HL-60/S4 treated with retinoic acid at 250 ng/mL for 4 days and 3 days (cell line): ENCODE results near the gene WDR76.
"Not testable (repeated sequence)": the region's sequence is repeated elsewhere in the genome, so short reads cannot be mapped to it uniquely, and the experiment has no call there.

Experiments used
- in situ Hi-C: fragments of 300-500 bp; cut with MboI; formaldehyde crosslinking; loops from 2 replicates; pipeline ENCODE4 v1.7.0; 2022; ENCODE audit warnings: low sequenced_read_pairs

The WDR76 gene

DNA sequence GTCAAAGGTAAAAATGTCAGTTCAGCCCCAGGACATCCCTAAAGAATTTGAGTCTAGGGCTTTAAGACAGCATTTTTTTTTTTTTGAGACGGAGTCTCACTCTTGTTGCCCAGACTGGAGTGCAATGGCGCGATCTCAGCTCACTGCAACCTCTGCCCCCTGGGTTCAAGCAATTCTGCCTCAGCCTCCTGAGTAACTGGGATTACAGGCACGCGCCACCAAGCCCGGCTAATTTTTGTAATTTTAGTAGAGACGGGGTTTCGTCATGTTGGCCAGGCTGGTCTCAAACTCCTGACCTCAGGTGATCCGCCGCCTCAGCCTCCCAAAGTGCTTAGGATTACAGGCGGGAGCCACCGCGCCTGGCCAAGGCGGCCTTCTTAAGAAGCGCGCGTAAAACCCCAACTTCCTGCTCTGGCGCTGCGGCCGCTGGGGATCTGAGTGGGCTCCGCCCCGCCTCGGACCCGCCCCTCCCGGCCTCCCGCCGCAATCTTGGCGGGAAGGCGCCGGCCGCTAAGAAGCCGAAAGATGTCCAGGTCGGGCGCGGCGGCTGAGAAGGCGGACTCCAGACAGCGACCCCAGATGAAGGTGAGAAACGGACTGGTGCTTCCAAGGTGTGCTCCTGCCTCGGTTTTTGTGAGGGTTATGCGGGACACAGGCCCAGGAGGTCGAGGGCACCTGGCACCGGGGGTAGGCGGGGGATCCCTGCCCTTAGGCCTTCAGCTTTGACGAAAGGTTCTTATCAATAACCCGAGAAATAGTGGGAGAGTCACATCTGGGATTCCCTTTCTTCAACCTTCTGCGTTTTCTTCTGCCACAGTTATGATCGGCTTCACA, at the start of gene WDR76:
TSS of gene WDR76 (plus strand) at position 495 of the 834 bp plus-strand sequence. CDS start at position 526, 31 bp downstream.
- in situ Hi-C loops: no loop called here

DNA sequence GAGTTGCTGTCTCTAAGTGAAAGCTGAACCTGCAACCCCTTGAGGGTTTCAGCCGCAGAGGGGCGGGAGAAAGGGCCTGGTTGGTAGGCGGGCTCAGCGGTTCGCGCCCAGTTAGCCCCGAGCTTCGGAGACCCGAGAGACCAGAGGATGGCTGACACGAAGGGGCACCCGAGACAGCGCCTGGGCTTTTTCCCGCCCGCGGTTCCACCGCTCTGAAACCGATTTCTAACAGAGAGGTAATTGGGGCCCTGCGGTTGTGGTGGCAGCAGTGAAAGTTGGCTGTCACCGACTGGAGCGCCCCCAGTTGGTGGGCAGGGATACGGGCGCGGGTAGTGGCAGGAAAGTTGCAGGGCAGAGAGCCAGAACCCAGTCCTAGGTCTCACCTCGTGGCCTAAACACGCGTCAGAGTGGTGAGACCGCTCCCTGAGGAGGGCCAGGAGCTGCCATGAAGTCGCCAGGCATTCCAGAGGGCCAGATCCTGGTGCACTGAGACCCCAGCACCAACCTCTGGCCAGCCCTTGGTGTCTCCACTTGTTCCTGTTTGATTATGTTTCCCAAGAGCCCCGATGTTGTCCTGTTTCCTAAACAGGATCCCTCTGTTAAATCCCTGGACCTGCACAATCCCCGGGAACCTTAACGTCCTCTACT, 49.4 kb upstream of the WDR76 start:
- in situ Hi-C loops: no loop called here

DNA sequence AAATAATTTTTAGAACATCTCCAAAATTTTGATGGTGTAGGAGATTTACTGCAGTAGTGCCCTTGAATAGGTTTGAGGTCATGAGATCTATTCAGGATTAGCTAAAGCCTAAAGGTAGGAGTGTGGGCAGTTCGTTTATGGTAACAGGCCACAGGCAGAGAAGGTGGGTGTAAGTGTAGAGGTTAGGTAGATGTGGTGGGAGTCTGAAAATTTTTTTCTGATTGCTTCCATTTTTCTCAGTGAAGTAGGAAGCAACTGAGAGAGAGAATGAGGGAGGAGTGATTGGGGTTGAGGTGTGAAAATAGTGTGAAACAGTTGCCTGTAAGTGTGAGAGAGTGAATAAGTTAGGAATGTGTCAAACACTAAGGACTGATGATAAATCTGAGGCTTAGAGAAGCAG, 47.8 kb upstream of the WDR76 start:
- in situ Hi-C loops: no loop called here

DNA sequence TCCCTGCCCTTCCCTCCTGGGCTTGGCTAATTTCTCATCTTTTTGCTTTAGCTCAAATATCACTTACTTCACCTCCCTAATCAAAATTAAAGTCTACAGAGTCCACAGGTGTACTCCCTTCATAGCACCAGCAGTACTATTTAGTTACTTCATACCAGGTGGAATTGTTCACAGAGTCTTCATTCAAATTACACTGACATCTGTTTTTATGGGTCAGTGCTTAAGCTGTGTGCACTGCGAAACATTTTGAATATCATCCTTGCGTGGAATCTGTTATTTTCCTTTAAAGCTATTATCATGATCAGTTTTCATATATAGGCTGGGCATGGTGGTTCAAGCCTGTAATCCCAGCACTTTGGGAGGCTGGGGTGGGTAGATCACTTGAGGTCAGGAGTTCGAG, 37.4 kb upstream of the WDR76 start:
- in situ Hi-C loops: no loop called here

DNA sequence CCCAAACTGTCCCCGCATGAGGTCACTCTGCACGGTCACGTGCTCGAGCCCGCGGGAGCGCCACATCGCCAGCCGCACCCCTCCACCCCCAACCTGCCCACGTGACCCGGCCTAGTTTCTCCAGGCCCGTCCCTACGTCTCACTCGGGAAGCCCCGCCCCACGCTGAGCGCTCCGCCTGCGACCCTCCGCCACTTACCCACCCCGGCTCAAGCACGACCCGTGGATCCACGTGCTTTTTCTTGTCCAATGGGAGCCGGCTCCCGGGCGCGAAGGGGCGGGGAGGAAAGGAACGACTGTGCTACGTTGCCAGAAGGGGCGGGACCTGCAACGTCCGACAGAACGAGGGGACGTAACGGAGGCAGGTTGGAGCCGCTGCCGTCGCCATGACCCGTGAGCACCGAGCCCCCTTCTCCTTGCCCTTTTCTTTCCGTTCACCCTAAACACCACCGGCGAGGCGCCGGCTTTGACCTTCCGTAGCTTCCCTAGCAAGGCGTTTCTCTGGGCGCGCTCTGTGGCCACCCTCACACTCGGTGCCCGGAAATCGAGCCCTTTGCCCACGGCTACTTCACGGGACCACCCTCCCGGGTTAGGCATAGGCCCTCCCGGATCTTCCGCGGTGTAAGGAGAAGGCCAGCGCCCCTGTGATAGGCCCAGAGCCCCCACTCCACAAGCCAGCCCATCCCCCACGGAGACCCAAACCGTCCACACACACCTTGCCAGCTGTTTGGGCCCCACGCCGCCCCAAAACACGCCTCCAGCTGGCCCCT, 34.6 kb upstream of the WDR76 start, which contains the start of gene SERF2:
TSS of gene SERF2 (plus strand) at position 328 of the 768 bp plus-strand sequence. CDS start at position 385, 57 bp downstream.
- in situ Hi-C loops: no loop called here

DNA sequence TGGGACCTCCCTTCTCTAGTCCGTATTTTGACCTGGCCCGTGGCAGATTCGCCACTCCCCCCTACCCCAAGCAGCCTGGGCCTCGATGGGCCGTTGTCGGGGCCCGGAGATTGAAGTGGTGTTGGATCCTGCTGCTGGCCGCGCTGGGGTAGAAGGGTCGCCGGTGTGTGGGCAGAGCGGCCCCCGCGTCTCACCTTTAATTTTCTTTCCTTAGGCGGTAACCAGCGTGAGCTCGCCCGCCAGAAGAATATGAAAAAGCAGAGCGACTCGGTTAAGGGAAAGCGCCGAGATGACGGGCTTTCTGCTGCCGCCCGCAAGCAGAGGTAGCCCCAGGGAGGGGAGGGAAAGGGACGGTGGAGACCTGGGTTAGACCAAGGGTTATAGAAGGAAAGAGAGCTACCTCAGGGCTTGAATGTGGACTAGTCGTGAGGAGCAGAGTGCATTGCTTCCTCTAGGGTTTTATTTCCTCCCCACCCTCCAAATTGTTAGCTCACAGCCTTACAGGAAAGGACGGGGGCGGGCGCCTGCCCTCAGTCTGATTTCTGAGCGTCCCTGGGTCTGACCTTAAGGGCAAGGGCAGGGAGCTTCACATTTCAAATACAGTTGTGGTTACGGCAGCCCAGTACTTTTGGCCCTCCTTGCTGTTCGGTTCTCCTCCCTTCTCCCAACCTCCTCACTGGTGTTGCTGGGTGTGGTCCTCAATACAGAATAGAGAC, 33.9 kb upstream of the WDR76 start:
- in situ Hi-C loops: no loop called here

DNA sequence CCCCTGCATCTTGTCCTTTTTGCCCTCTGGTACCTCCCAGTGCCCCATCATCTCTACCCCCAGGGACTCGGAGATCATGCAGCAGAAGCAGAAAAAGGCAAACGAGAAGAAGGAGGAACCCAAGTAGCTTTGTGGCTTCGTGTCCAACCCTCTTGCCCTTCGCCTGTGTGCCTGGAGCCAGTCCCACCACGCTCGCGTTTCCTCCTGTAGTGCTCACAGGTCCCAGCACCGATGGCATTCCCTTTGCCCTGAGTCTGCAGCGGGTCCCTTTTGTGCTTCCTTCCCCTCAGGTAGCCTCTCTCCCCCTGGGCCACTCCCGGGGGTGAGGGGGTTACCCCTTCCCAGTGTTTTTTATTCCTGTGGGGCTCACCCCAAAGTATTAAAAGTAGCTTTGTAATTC, 33.2 kb upstream of the WDR76 start:
- in situ Hi-C loops: no loop called here

DNA sequence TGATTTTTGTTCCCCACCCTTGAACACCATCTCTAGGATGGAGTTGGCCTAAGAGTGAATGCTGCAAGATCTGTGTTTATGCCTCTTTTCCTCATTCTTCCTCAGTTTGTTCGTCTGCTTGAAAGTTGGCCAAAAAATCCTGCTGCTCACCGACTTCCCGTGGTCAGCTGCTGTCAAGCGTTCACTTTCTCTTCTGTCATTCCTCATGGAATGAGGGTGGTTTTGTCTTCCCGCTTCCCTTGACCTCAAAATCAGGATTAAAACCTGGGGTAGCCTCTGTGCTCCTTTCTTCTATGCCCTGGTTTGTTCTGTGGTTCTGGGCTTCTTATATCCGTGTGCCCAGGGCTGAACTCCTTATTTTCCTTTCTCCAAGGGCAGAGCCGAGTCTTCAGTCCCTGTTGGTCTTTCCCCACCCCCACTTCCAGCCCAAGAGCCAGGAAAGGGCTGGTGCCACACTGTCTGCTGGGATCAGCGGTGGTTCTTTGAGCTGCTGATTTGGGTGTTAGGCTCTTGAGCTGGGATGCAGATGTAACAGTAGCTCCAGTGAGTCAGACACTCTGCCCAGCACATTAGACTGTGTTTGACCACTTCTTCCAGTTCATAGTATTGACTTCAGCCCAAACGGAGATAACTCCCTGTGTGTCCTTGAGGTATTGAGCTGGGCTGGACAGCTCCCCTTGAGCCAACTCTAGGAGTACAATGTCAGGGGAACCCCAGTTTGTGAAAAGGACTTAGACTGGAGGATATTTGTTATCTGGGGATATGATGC, 32.3 kb upstream of the WDR76 start:
- in situ Hi-C loops: no loop called here

DNA sequence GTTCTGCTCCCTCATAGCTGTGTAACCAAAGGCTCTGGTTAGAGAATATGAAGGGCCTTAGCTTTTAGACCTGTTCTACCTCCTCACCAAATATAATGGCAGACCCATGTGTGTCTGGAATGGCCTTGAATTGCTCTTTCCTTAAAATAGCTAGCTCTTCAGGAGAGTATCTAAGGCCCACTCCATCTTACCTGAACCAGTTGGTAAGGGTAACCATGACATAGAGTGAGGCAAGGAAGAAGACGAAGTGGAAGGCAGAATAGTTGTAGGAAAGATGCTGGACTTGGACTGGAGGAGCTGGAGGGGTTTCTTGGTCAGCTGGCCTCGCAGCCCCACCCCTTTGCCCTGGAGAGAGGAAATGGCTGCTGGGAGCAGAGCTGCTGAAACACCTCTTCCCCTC, 31.6 kb upstream of the WDR76 start:
- in situ Hi-C loops: no loop called here

DNA sequence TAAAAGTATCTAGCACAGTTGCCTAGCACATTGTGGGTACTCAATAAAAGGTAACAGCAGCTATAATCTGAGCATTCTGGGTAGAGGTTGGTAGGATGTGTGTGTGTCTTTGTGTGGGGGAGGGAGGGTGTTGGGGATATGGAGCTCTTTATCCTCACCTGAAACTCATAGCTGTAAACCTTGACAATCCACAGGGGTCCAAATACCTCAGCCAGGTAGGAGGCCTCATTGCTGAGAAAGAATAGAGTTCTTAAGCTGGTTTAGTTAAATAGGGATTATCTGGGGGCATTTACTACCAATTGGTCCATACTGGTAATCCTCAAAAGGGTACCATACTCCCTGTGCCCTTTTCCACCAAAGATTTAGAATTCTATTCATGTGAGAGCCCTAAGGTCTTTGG, 30.8 kb upstream of the WDR76 start:
- in situ Hi-C loops: no loop called here

DNA sequence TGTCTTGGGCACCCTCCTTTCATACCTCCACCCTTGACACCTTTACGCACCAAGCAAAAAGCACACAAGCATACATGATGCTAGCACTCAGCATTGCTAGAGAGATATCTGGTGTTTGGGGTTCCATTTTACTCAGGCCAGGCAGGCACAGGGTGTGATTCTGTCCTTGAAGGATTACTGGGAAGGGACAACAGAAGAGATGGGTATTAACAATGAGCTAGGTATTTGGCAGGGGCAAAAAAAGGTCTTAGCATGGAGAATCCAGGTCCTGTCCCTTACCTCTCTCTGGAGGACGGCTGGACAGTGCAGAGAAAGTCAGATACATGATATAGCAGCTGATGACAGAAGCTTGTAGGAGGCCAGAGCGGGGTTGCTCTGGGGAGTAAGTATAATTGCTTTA, 30.2 kb upstream of the WDR76 start:
- in situ Hi-C loops: no loop called here

DNA sequence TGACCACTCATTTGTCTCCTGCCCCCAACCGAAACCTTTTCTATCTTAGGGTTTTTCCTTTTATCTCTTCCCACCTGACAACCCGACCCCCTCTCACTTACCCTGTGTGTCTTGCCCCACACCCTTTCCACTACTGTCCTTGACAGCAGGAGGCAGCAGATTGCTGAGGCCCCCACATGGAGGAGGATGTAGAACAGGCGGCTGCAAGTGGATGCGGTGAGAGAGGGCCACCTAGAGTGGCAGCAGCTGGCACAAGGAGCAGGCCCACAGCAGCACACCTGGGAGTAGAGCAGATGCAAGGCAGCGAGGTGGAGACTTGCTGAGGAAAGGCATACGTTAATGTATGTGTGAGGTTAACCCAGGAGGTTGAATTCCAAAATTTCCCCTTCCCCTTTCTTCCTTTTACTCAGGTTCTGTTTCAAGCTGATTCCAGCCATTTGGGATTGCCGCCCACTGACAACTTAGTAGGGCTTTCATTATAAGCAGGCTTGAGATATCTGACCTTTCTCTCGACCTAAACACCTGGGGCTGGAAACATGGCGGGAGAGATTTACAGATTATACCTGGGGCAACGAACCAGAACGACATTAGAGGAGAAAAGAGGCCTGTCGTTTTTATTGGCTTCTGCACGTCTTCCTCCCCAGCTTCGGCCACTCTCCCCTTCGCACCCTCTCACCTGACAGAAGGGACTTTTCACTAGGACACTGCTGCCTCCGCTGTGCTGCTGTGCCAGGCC, 27.4 kb upstream of the WDR76 start:
- in situ Hi-C loops: no loop called here

DNA sequence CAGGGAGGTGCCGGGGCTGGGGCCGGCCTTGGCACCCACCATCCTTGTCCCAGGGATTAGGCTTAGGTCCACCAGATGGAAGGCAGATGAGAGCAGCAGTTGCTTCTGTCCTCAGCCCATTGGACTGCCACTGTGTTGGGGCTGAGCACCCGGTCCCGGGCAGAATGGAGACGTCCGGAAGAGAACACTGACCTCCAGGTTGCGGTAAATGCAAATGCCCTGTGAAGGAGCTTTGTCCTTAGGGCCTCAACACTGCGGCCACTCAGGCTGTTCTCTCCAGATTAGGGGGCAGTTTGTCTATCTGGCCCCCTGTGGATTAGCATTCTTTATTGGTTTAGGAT, 26.9 kb upstream of the WDR76 start, which contains the start of gene SERINC4:
TSS of gene SERINC4 (minus strand) at position 276 of the 341 bp plus-strand sequence. CDS start at position 42, 234 bp downstream.
- in situ Hi-C loops: no loop called here

DNA sequence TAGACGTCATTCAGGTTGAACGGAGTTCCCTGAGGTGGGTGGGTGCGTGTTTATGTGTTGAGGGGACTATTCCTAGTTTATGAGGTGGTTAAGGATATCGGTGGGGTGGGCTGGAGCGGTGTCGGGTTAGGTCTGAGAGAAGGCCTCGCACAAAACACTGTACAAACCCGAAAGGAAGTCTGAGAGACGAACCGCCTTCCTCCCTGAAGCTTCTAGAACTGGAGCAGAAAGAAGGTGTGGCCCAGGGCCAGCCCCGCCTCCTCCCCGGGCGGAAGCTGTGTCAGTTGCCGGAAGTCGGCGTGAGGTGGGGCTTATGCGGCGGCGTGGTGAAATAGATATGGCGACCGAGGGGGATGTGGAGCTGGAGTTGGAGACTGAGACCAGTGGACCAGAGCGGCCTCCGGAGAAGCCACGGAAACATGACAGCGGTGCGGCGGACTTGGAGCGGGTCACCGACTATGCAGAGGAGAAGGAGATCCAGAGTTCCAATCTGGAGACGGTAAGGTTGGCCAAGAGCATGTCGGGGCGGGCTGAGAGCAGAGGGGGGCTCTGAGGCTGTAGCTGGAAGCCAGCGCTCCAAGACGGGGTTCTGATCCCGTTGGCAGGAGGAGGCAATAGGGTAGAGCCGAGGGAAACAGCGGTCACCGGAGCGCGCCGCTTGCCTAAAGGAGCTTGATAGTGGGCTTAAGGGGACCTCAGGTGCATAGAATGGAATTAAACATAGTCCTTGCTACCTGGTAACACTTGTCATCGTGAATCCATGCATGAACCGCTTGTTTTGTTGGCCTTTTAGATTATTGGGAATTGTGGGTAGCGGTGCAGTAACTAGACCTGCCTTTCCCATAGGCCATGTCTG, 26.3 kb upstream of the WDR76 start, which contains the start of gene HYPK:
TSS of gene HYPK (plus strand) at position 314 of the 856 bp plus-strand sequence. CDS start at position 338, 24 bp downstream.
- in situ Hi-C loops: no loop called here

DNA sequence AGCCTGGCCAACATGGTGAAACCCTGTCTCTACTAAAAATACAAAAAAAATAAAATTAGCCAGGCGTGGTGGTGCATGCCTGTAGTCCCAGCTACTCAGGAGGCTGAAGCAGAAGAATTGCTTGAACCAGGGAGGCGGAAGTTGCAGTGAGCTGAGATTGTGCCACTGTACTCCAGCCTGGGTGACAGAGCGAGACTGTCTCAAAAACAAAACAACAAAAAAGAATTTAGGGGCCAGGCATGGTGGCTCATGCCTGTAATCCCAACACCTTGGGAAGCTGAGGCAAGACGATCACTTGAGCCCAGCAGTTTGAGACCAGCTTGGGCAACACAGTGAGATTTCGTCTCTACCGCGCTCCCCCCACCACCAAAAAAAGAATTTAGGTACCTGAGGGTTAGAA, 24.1 kb upstream of the WDR76 start:
- in situ Hi-C loops: not testable (repeated sequence)

DNA sequence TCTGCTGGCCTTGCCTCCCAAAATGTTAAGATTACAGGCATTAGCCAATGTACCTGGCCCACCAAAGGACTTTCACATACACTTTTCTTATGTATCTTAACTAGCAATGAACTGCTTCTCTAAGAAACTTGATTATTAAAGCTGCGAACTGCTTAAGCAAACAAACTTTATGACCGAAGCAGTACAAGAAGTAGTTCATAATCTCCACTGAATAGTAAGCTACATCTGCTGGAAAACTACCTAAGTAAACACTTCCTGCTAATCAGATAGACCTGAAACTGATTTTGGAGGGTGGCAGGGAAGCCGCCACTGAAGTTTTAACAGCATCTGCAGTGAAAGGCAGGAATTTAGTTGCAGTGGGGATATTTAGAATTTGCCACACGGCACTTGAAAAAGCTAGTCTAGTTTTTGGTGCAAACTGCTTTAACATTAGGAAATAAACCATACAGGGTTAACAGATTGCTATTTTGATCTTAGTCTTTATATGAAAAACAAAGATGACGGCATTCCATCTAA, 18.3 kb upstream of the WDR76 start:
- in situ Hi-C loops: no loop called here

DNA sequence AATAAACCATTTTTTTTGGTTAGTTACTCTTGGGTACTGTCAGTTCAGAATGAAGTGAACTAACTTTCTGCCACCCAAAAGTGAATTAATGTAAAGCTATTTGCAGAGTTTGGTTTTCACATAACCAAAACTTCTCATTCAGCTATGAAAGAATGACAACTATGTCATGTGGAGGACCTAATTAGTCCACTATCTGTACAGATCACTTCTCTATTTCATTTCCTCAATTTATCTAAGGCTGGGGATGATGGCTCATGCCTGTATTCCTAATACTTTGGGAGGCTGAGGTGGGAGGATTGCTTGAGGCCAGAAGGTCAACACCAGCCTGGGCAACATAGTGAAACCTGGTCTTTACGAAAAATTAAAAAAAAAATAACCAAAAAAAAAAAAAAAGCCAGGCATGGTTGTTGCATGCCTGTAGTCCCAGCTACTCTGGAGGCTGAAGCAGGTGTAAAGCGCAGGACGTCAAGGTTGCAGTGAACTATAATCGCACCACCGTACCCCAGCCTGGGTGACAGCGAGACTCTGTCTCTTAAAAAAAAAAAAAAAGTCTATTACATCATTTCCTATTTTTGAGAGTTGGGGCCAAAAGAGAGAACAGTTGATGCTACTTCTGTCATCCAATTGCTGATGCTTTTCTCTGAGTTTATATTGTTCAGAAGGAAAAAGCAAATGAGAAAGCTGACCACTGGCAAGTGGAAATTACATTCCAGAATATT, 17.7 kb upstream of the WDR76 start:
- in situ Hi-C loops: no loop called here

DNA sequence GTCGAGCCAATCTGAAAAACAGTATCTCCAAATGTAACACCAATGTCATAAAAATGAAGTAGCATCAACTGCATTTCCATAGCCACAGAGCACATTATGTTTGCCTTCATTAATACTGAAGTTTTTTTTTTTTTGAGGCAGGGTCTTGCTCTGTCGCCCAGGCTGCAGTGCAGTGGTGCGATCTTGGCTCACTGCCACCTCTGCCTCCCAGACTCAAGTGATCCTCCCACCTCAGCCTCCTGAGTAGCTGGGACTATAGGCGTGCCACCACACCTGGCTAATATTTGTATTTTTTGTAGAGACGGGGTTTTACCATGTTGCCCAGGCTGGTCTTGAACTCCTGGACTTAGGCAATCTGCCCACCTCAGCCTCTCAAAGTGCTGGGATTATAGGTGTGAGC, 11.7 kb upstream of the WDR76 start:
- in situ Hi-C loops: not testable (repeated sequence)
